ENCODE results near the gene SYPL1. TPM values are rescaled to one million over a fixed set of nuclear protein-coding genes. Genes with fewer than 3 reads are reported as not detected.
"Not testable (repeated sequence)": the region's sequence is repeated elsewhere in the genome, so short reads cannot be mapped to it uniquely, and the experiment has no call there.

Gene SYPL1
- polyA plus RNA-seq, 2 donors, result 66.3 to 101 TPM

DNA sequence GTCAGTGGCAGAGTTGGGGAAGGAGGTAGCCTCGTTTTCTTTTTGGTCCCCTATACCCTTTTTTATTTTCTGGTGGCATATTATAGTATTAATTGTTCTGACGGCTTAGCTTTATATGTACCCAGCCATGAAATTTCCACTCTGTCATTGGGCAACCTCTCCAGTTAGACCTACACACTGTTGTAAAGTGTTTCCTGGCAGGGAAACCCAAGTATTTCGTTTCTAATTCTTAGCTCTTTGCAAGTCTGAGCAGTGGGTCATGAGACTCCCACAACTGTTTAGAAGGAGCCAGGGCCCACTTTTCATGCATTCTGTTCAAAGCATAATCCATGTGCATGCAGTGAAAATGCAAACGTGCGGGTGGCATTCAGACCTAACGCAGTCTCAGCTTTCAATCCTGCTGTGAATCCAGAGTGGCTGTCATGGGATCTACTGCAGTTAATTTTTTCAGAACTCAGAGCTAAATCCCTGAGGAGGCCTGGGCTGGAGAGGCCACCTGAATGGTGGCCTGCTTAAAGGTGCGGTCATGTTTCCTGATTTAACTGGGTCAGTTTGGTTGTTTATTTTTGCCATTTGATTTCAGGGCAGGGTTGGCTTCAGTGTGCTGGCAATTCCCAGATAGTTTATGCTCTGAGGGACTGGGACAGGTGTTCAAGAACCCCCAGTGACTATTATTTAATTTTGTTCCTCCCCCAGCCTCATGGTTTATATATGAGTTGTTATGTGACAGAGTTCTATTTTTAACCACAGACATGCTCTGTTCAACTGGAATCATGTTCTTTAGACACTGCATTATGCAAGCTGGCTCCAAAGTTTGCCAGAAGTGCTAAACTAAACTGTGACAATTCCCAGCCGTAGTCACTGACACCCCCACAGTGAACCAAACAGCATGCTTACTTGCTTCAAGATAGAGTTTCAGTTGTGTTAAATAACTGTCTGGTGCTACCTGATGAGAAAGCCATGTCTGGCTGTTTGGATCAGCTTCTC, 27.4 kb upstream of the SYPL1 start:
- H3K4me1 ChIP-seq (ENCODE audit: control insufficient read depth in 2 of 2, insufficient read depth in 2 of 2, low read length in 1 of 2), result peaks cover 0 to 2% of the 10 kb centered on the region in 2 donors
- H3K27ac ChIP-seq (ENCODE audit: low read depth in 2 of 2, low read length in 1 of 2), result no peak overlapping the region
- H3K4me3 ChIP-seq (ENCODE audit: low read depth in 1 of 2, low read length in 2 of 2), result no peak overlapping the region
- no peaks in the 10 kb centered on the region for H3K27me3 ChIP-seq (ENCODE audit: control insufficient read depth in 1 of 2, insufficient read depth in 2 of 2, low read length in 2 of 2)
- H3K9me3 ChIP-seq (ENCODE audit: control insufficient read depth in 2 of 2, insufficient read depth in 1 of 2, low read depth in 1 of 2, low read length in 1 of 2), result no peaks in the 10 kb centered on the region
- no peaks in the 10 kb centered on the region for H3K36me3 ChIP-seq (ENCODE audit: control insufficient read depth in 2 of 2, insufficient read depth in 2 of 2, low read length in 1 of 2)
- 71 to 75% methylated on average over 8 of the region's 8 CpGs for WGBS, 2 donors

DNA sequence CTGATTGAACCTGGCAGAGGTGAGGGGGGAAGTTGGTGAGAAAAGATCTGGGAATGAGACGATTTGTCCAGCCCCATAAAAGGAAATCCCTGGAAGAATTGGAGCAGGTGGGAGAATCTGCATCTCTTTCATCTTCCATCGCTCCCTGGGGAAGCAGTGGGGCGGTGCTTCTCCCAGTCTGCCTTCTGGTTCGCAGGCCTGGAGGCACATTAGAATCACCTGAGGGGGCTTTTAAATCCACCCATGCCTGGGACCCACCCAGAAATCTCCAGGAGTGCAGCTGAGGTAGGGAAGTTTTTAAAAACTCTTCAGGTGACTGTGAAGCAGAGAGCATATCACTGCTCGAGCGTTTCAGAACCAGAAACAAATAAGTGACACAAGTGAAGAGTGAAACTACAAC, 26.7 kb upstream of the SYPL1 start:
- H3K27ac ChIP-seq (ENCODE audit: low read depth in 2 of 2, low read length in 1 of 2), result no peak overlapping the region
- H3K4me1 ChIP-seq (ENCODE audit: control insufficient read depth in 2 of 2, insufficient read depth in 2 of 2, low read length in 1 of 2), result no peaks in the 10 kb centered on the region
- 81 to 85% methylated on average over 6 of the region's 6 CpGs for WGBS, 2 donors
- no peaks in the 10 kb centered on the region for H3K9me3 ChIP-seq (ENCODE audit: control insufficient read depth in 2 of 2, insufficient read depth in 1 of 2, low read depth in 1 of 2, low read length in 1 of 2)
- H3K4me3 ChIP-seq (ENCODE audit: low read depth in 1 of 2, low read length in 2 of 2), result no peak overlapping the region
- H3K27me3 ChIP-seq (ENCODE audit: control insufficient read depth in 1 of 2, insufficient read depth in 2 of 2, low read length in 2 of 2), result no peaks in the 10 kb centered on the region
- H3K36me3 ChIP-seq (ENCODE audit: control insufficient read depth in 2 of 2, insufficient read depth in 2 of 2, low read length in 1 of 2), result no peaks in the 10 kb centered on the region

DNA sequence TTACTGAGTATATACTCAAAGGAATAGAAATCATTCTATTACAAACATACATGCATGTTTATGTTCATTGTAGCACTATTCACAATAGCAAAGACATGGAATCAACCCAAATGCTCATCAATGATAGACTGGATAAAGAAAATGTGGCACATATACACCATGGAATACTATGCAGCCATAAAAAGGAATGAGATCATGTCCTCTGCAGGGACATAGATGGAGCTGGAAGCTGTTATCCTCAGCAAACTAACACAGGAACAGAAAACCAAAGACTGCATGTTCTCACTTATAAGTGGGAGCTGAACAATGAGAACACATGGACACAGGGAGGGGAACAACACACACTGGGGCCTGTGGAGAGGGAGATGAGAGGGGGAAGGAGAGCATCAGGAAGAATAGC, 26.1 kb upstream of the SYPL1 start:
- not testable (repeated sequence) for H3K9me3 ChIP-seq (ENCODE audit: control insufficient read depth in 2 of 2, insufficient read depth in 1 of 2, low read depth in 1 of 2, low read length in 1 of 2); H3K36me3 ChIP-seq (ENCODE audit: control insufficient read depth in 2 of 2, insufficient read depth in 2 of 2, low read length in 1 of 2); H3K27me3 ChIP-seq (ENCODE audit: control insufficient read depth in 1 of 2, insufficient read depth in 2 of 2, low read length in 2 of 2); H3K4me3 ChIP-seq (ENCODE audit: low read depth in 1 of 2, low read length in 2 of 2); H3K4me1 ChIP-seq (ENCODE audit: control insufficient read depth in 2 of 2, insufficient read depth in 2 of 2, low read length in 1 of 2); H3K27ac ChIP-seq (ENCODE audit: low read depth in 2 of 2, low read length in 1 of 2)

GRCh38 chr7:106134241-106134640, 22.1 kb upstream of the SYPL1 start:
- Histone ChIP-seq H3K36me3 (ENCODE audit: control insufficient read depth in 2 of 2, insufficient read depth in 2 of 2, low read length in 1 of 2) (no peaks in the 10 kb centered on the region), H3K4me1 (ENCODE audit: control insufficient read depth in 2 of 2, insufficient read depth in 2 of 2, low read length in 1 of 2) (no peaks in the 10 kb centered on the region), H3K27me3 (ENCODE audit: control insufficient read depth in 1 of 2, insufficient read depth in 2 of 2, low read length in 2 of 2) (no peaks in the 10 kb centered on the region), H3K4me3 (ENCODE audit: low read depth in 1 of 2, low read length in 2 of 2) (no peak overlapping the region), H3K27ac (ENCODE audit: low read depth in 2 of 2, low read length in 1 of 2) (no peak overlapping the region), H3K9me3 (ENCODE audit: control insufficient read depth in 2 of 2, insufficient read depth in 1 of 2, low read depth in 1 of 2, low read length in 1 of 2) (no peaks in the 10 kb centered on the region)
- WGBS, 2 donors, result 82 to 89% methylated on average over 3 of the region's 3 CpGs

DNA sequence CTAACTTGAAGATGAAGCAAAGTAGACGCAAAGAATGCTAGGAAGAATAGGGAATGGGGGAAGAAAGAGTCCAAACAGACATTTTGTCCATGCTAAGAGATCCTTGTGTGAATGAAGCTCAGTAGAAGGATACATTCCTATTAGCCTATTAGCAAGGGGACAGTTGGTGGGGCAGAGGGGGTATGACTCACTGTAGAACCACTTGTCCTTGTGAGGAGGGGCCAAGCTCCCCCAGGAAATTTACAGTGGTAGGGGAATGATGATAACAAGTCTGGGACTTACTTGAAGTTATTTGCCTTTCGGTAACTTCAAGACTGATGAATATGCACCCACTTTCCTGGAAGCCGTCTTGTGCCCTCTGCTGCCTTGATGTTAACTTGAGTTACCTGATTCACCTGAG, 17.2 kb upstream of the SYPL1 start:
- WGBS, 2 donors, result 94 to 95% methylated on average over 3 of the region's 3 CpGs
- Histone ChIP-seq H3K4me1 (ENCODE audit: control insufficient read depth in 2 of 2, insufficient read depth in 2 of 2, low read length in 1 of 2) (no peaks in the 10 kb centered on the region), H3K9me3 (ENCODE audit: control insufficient read depth in 2 of 2, insufficient read depth in 1 of 2, low read depth in 1 of 2, low read length in 1 of 2) (no peaks in the 10 kb centered on the region), H3K4me3 (ENCODE audit: low read depth in 1 of 2, low read length in 2 of 2) (no peak overlapping the region), H3K27ac (ENCODE audit: low read depth in 2 of 2, low read length in 1 of 2) (no peak overlapping the region), H3K36me3 (ENCODE audit: control insufficient read depth in 2 of 2, insufficient read depth in 2 of 2, low read length in 1 of 2) (no peaks in the 10 kb centered on the region), H3K27me3 (ENCODE audit: control insufficient read depth in 1 of 2, insufficient read depth in 2 of 2, low read length in 2 of 2) (no peaks in the 10 kb centered on the region)

DNA sequence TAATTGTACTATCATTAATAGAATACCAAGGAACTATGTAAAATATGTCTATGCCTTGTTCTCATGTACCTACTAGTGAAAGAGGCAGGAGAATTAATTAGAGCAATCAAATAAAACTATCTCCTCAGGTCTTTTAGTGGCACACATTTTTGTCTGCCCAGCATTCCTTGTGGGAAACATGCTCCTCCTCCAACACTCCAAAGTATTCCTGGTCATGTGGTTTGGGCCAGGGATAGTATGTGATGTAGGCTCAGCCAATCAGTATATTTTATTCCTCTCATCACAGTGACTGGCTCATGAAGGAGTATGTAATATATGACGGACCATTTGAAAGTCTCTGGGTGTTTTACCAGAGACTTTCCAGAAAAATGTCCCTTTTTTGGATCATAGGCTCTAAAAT, 16.7 kb upstream of the SYPL1 start:
- Histone ChIP-seq H3K4me1 (ENCODE audit: control insufficient read depth in 2 of 2, insufficient read depth in 2 of 2, low read length in 1 of 2) (no peaks in the 10 kb centered on the region), H3K9me3 (ENCODE audit: control insufficient read depth in 2 of 2, insufficient read depth in 1 of 2, low read depth in 1 of 2, low read length in 1 of 2) (no peaks in the 10 kb centered on the region), H3K4me3 (ENCODE audit: low read depth in 1 of 2, low read length in 2 of 2) (no peak overlapping the region), H3K36me3 (ENCODE audit: control insufficient read depth in 2 of 2, insufficient read depth in 2 of 2, low read length in 1 of 2) (no peaks in the 10 kb centered on the region), H3K27me3 (ENCODE audit: control insufficient read depth in 1 of 2, insufficient read depth in 2 of 2, low read length in 2 of 2) (no peaks in the 10 kb centered on the region), H3K27ac (ENCODE audit: low read depth in 2 of 2, low read length in 1 of 2) (no peak overlapping the region)
- WGBS, 2 donors, result 88% methylated on average over 1 of the region's 1 CpG

DNA sequence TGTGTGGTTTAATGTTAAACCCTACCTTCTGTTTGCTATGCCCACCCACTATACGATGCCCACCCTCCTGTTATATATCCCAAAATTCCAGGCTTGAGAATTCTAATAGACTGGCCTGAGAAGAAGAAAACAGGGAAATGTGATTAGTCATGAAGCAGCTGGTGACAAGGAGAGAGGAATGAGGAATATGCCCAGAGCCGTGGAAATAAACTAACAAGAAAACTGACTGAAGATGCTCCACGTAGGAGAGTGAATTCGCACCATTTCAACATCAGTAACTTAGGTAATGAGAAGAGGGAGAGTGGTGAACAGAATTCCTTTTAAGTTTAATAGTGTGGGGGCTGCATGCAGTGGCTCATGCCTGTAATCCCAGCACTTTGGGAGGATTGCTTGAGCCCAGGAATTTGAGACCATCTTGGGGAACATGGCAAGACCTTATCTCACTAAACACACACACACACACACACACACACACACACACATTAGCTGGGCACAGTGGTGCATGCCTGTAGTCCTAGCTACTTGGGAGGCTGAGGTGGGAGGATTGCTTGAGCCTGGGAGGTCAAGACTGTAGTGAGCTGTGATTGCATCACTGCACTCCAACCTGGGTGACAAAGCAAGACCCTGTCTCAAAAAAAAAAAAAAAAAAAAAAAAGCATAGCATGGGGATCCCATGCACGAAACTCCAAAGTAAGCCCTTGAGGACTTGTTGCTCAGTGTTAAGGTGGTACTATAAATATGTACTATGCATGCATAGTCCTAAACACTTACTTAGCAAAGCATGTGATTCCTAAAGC, 16.1 kb upstream of the SYPL1 start:
- no peaks in the 10 kb centered on the region for H3K36me3 ChIP-seq (ENCODE audit: control insufficient read depth in 2 of 2, insufficient read depth in 2 of 2, low read length in 1 of 2)
- WGBS, 2 donors, result 82 to 85% methylated on average over 5 of the region's 5 CpGs
- no peaks in the 10 kb centered on the region for H3K9me3 ChIP-seq (ENCODE audit: control insufficient read depth in 2 of 2, insufficient read depth in 1 of 2, low read depth in 1 of 2, low read length in 1 of 2)
- no peaks in the 10 kb centered on the region for H3K27me3 ChIP-seq (ENCODE audit: control insufficient read depth in 1 of 2, insufficient read depth in 2 of 2, low read length in 2 of 2)
- H3K27ac ChIP-seq (ENCODE audit: low read depth in 2 of 2, low read length in 1 of 2), result no peak overlapping the region
- H3K4me3 ChIP-seq (ENCODE audit: low read depth in 1 of 2, low read length in 2 of 2), result no peak overlapping the region
- H3K4me1 ChIP-seq (ENCODE audit: control insufficient read depth in 2 of 2, insufficient read depth in 2 of 2, low read length in 1 of 2), result no peaks in the 10 kb centered on the region

DNA sequence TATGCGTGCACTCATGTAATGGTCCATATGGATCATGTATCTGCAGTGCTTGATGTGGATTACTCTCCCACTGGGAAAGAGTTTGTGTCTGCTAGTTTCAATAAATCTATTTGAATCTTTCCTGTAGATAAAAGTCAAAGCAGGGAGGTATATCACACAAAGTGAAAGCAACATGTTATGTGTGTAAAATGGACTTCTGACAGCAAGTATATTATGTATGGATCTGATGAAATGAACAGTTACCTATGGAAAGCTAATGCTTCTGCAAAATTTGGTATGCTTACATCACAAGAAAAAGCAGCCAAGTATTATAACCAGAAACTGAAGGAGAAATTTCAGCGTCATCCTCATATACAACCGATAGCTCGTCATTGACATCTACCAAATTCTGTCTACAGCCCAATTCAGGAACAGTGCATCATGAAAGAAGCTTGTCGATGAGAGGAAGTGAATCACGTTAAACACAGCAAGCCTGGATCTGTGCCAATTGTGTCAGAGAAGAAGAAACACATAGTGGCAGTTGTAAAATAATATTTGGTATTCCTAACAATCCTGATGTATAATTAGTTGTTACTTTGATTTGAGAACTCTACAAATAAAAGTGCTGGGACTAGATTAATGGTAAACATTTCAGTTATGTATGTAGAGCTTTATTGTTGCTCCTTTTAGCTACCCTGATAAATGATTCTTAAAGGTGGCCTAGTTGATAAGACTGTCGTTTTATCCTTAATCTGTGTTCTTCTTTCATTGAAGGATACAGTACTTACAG, 14.2 kb upstream of the SYPL1 start:
- Histone ChIP-seq H3K4me3 (ENCODE audit: low read depth in 1 of 2, low read length in 2 of 2) (no peak overlapping the region), H3K36me3 (ENCODE audit: control insufficient read depth in 2 of 2, insufficient read depth in 2 of 2, low read length in 1 of 2) (no peaks in the 10 kb centered on the region), H3K27ac (ENCODE audit: low read depth in 2 of 2, low read length in 1 of 2) (no peak overlapping the region), H3K9me3 (ENCODE audit: control insufficient read depth in 2 of 2, insufficient read depth in 1 of 2, low read depth in 1 of 2, low read length in 1 of 2) (no peaks in the 10 kb centered on the region), H3K4me1 (ENCODE audit: control insufficient read depth in 2 of 2, insufficient read depth in 2 of 2, low read length in 1 of 2) (no peaks in the 10 kb centered on the region), H3K27me3 (ENCODE audit: control insufficient read depth in 1 of 2, insufficient read depth in 2 of 2, low read length in 2 of 2) (no peaks in the 10 kb centered on the region)
- WGBS, 2 donors, result 49 to 52% methylated on average over 7 of the region's 7 CpGs

DNA sequence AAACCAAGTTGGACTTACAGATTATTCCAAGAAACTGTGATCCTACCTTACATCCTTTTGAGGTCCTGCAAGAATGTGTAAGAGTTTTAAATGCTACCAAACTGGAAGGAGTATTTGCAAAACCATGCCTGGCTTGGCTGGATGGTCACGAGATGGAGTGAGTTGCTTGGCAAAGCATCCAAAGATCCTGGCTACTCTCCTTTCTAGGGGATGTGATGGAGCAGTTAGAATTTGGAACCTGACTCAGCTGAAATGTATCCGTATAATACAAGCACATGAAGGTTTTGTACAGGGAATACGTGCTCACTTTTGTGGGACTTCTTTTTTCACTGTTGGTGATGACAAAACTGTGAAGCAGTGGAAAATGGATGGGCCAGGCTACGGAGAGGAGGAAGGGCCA, 13.3 kb upstream of the SYPL1 start:
- WGBS, 2 donors, result 81 to 84% methylated on average over 4 of the region's 4 CpGs

More for the DNA sequence above, 13.3 kb upstream of the SYPL1 start:
- H3K9me3 ChIP-seq (ENCODE audit: control insufficient read depth in 2 of 2, insufficient read depth in 1 of 2, low read depth in 1 of 2, low read length in 1 of 2), result no peaks in the 10 kb centered on the region
- H3K4me1 ChIP-seq (ENCODE audit: control insufficient read depth in 2 of 2, insufficient read depth in 2 of 2, low read length in 1 of 2), result no peaks in the 10 kb centered on the region
- no peaks in the 10 kb centered on the region for H3K27me3 ChIP-seq (ENCODE audit: control insufficient read depth in 1 of 2, insufficient read depth in 2 of 2, low read length in 2 of 2)
- H3K27ac ChIP-seq (ENCODE audit: low read depth in 2 of 2, low read length in 1 of 2), result no peak overlapping the region
- H3K4me3 ChIP-seq (ENCODE audit: low read depth in 1 of 2, low read length in 2 of 2), result no peak overlapping the region
- no peaks in the 10 kb centered on the region for H3K36me3 ChIP-seq (ENCODE audit: control insufficient read depth in 2 of 2, insufficient read depth in 2 of 2, low read length in 1 of 2)

Data from esophagus (tissue), 2 donors.